Measurements from ENCODE around the gene HELLS.
A peak's percentile ranks its signal among the peaks of the same experiment; 100 is the strongest.

Gene HELLS

DNA sequence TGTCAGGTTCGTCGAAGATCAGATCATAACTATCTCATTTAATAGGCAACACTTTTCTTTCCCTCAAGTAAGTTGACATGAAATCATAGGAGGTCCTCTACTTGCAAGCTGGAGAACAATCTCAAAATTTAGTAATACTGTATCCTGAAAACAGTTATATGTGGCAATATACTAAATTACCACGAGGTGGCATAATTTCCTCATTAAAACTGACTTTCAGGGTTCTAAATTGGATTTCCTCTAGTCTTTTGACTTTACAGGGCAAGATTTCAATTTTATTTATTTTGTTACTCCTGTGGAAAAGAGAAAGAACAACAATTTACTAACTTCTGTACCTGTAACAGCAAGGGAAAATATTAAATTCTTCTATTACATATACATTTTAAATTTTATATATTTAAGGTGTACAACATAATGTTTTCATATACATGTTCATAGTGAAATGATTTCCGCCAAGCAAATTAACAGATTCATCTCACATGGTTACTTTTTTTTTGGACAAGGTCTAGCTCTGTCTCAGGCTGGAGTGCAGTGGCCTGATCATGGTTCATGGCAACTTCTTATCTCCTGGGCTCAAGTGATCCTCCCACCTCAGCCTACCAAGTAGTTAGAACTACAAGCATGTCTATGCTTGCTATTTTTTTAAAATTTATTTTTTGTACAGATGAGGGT lies 84.6 kb downstream of the HELLS start:
- TF ChIP-seq RAD21 (IDR thresholded peaks at IDR 0.05; ENCODE audit: low read depth) (peak; percentile 80), USF1 (IDR thresholded peaks at IDR 0.05) (no peak)

- TF ChIP-seq CREB1 (IDR thresholded peaks at IDR 0.05; ENCODE audit: low read depth) (no peak), TAF1 (IDR thresholded peaks at IDR 0.05; ENCODE audit: low read depth) (no peak), USF1 (IDR thresholded peaks at IDR 0.05) (no peak), TCF12 (IDR thresholded peaks at IDR 0.05; ENCODE audit: low read depth) (no peak), EGR1 (IDR thresholded peaks at IDR 0.05) (no peak), TEAD4 (IDR thresholded peaks at IDR 0.05) (no peak), CEBPB (IDR thresholded peaks at IDR 0.05) (no peak), ZBTB7A (IDR thresholded peaks at IDR 0.05; ENCODE audit: low read depth) (no peak)
Measured at GRCh38 chr10:94631077-94631875, 85.7 kb downstream of the HELLS start.

- TF ChIP-seq RAD21 (IDR thresholded peaks at IDR 0.05; ENCODE audit: low read depth) = no peak
- no peak for TF ChIP-seq FOXM1 (IDR thresholded peaks at IDR 0.05; ENCODE audit: borderline replicate concordance, low read depth)
- no peak for TF ChIP-seq EGR1 (IDR thresholded peaks at IDR 0.05)
- no peak for TF ChIP-seq CEBPB (IDR thresholded peaks at IDR 0.05)
- no peak for TF ChIP-seq TAF1 (IDR thresholded peaks at IDR 0.05; ENCODE audit: low read depth)
- no peak for TF ChIP-seq YY1 (IDR thresholded peaks at IDR 0.05; ENCODE audit: low read depth)
- TF ChIP-seq EP300 (IDR thresholded peaks at IDR 0.05; ENCODE audit: borderline replicate concordance) = no peak
- TF ChIP-seq TEAD4 (IDR thresholded peaks at IDR 0.05) = no peak
- TF ChIP-seq, protein P1, sequence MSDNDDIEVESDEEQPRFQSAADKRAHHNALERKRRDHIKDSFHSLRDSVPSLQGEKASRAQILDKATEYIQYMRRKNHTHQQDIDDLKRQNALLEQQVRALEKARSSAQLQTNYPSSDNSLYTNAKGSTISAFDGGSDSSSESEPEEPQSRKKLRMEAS (IDR thresholded peaks at IDR 0.05) = no peak
- TF ChIP-seq NFIC (IDR thresholded peaks at IDR 0.05) = no peak
- no peak for TF ChIP-seq ZBTB7A (IDR thresholded peaks at IDR 0.05; ENCODE audit: low read depth)
- no peak for TF ChIP-seq USF1 (IDR thresholded peaks at IDR 0.05)
- TF ChIP-seq CREB1 (IDR thresholded peaks at IDR 0.05; ENCODE audit: low read depth) = no peak
- no peak for TF ChIP-seq REST (IDR thresholded peaks at IDR 0.05; ENCODE audit: low read depth)
- TF ChIP-seq TCF12 (IDR thresholded peaks at IDR 0.05; ENCODE audit: low read depth) = no peak
Measured at GRCh38 chr10:94632954-94633353, 87.4 kb downstream of the HELLS start.

DNA sequence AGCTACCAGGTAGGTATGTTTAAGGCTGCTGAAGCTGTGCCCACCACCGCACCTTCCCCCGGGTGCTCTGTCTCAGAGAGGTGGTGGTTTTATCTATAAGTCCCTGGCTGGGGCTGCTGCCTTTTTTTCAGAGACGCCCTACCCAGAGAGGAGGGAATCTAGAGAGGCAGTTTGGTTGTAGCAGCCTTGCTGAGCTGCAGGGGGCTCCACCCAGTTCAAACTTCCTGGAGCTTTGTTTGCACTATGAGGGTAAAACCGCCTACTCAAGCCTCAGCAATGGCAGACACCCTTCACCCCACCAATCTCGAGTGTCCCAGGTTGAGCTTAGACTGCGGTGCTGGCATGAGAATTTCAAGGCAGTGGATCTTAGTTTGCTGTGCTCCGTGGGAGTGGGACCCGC lies 94.3 kb downstream of the HELLS start:
- TF ChIP-seq TEAD4 (IDR thresholded peaks at IDR 0.05) (no peak), YY1 (IDR thresholded peaks at IDR 0.05; ENCODE audit: low read depth) (no peak), CREB1 (IDR thresholded peaks at IDR 0.05; ENCODE audit: low read depth) (no peak), TCF12 (IDR thresholded peaks at IDR 0.05; ENCODE audit: low read depth) (no peak), CEBPB (IDR thresholded peaks at IDR 0.05) (no peak), TAF1 (IDR thresholded peaks at IDR 0.05; ENCODE audit: low read depth) (no peak), REST (IDR thresholded peaks at IDR 0.05; ENCODE audit: low read depth) (no peak), ZBTB7A (IDR thresholded peaks at IDR 0.05; ENCODE audit: low read depth) (no peak), EP300 (IDR thresholded peaks at IDR 0.05; ENCODE audit: borderline replicate concordance) (no peak), USF1 (IDR thresholded peaks at IDR 0.05) (no peak), RAD21 (IDR thresholded peaks at IDR 0.05; ENCODE audit: low read depth) (no peak), FOXM1 (IDR thresholded peaks at IDR 0.05; ENCODE audit: borderline replicate concordance, low read depth) (no peak), NFIC (IDR thresholded peaks at IDR 0.05) (no peak), EGR1 (IDR thresholded peaks at IDR 0.05) (no peak)
- TF ChIP-seq, protein P1 (IDR thresholded peaks at IDR 0.05) = no peak

DNA sequence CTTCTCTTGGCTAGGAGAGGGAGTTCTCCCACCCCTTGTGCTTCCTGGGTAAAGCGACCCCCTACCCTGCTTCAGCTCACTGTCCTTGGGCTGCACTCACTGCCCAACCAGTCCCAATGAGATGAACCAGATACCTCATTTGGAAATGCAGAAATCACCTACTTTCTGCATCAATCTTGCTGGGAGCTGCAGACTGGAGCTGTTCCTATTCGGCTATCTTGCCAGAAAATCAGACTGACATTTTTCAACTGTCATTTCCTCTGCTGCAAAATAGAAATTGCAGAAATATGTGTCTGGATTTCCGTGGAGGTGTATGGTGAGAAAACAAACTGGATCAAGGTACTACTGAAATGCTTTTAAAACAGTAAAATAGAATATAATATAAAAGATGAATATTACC lies 95.0 kb downstream of the HELLS start:
- no peak for TF ChIP-seq ZBTB7A (IDR thresholded peaks at IDR 0.05; ENCODE audit: low read depth)
- no peak for TF ChIP-seq EGR1 (IDR thresholded peaks at IDR 0.05)
- no peak for TF ChIP-seq USF1 (IDR thresholded peaks at IDR 0.05)
- TF ChIP-seq FOXM1 (IDR thresholded peaks at IDR 0.05; ENCODE audit: borderline replicate concordance, low read depth) = no peak
- TF ChIP-seq, protein P1 (IDR thresholded peaks at IDR 0.05) = no peak
- TF ChIP-seq CREB1 (IDR thresholded peaks at IDR 0.05; ENCODE audit: low read depth) = no peak
- TF ChIP-seq REST (IDR thresholded peaks at IDR 0.05; ENCODE audit: low read depth) = no peak

All from Ishikawa (cell line).